HL-60 (cell line): ENCODE data around the gene FGD3.

ENCODE experiments used
- CTCF ChIP-seq: IDR thresholded peaks from one replicate; pipeline ENCODE4 v1.5.1; 2011; ENCODE audit warnings: low read length, control low read depth, inconsistent platforms; ENCODE audit not compliant: insufficient read depth
- POLR2AphosphoS5 ChIP-seq: IDR thresholded peaks from 2 replicates; pipeline ENCODE4 v1.6.1; 2012; ENCODE audit warnings: low read depth
- REST ChIP-seq: IDR thresholded peaks from 2 replicates; pipeline ENCODE4 v1.6.1; 2012; ENCODE audit warnings: low read depth; ENCODE audit not compliant: insufficient replicate concordance
- SPI1 ChIP-seq: IDR thresholded peaks from 2 replicates; pipeline ENCODE4 v1.6.1; 2012; ENCODE audit warnings: low read depth, mild to moderate bottlenecking, borderline replicate concordance

- TF ChIP-seq REST (no peak), CTCF (no peak), POLR2AphosphoS5 (no peak; the same call in 1 of the 2 replicates), SPI1 (peak; percentile 19; the same call in 1 of the 2 replicates)
These were observed 84.5 kb downstream of the FGD3 start for GRCh38 chr9:93031629-93032430.
